Measurements from ENCODE around the gene RWDD1. TPM values are rescaled to one million over a fixed set of nuclear protein-coding genes. Genes with fewer than 3 reads are reported as not detected.
"Not testable (repeated sequence)": the region's sequence is repeated elsewhere in the genome, so short reads cannot be mapped to it uniquely, and the experiment has no call there.

The RWDD1 gene
- total and polyA plus RNA-seq, 2 experiments from 2014 or later: 37.2 to 70.7 TPM

DNA sequence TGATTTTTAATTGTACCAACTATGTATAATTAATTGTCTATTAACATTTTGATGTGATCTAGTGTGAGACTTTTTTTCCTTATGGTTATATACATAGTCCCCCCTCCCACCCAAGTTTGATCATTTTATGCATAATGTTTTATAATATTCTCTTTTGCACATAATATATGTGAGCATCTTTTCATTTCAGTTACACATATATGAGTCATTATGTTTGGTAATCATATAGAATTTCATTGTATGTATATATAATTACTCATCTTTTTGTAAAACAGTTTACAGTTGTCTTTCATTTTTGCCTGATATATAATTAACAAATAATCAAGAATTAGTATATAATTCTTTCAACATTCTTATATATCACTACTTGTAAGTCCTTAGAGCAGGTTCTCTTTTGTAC, 15.0 kb downstream of the RWDD1 start:
- TF ChIP-seq, protein P1, sequence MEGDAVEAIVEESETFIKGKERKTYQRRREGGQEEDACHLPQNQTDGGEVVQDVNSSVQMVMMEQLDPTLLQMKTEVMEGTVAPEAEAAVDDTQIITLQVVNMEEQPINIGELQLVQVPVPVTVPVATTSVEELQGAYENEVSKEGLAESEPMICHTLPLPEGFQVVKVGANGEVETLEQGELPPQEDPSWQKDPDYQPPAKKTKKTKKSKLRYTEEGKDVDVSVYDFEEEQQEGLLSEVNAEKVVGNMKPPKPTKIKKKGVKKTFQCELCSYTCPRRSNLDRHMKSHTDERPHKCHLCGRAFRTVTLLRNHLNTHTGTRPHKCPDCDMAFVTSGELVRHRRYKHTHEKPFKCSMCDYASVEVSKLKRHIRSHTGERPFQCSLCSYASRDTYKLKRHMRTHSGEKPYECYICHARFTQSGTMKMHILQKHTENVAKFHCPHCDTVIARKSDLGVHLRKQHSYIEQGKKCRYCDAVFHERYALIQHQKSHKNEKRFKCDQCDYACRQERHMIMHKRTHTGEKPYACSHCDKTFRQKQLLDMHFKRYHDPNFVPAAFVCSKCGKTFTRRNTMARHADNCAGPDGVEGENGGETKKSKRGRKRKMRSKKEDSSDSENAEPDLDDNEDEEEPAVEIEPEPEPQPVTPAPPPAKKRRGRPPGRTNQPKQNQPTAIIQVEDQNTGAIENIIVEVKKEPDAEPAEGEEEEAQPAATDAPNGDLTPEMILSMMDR (IDR thresholded peaks at IDR 0.05; ENCODE audit: low read depth, low read length): no peak
- no peak for DNase-seq (ENCODE audit: low read depth in 1 of 2, low spot score in 1 of 2)
- no peak overlapping the region for H3K27ac ChIP-seq
- no peak overlapping the region for H3K4me3 ChIP-seq
- H3K36me3 ChIP-seq: peaks cover 61% of the 10 kb centered on the region
- no peaks in the 10 kb centered on the region for H3K27me3 ChIP-seq
- H3K9me3 ChIP-seq (ENCODE audit: low read depth): no peaks in the 10 kb centered on the region
- H3K4me1 ChIP-seq (ENCODE audit: low read depth): no peaks in the 10 kb centered on the region

DNA sequence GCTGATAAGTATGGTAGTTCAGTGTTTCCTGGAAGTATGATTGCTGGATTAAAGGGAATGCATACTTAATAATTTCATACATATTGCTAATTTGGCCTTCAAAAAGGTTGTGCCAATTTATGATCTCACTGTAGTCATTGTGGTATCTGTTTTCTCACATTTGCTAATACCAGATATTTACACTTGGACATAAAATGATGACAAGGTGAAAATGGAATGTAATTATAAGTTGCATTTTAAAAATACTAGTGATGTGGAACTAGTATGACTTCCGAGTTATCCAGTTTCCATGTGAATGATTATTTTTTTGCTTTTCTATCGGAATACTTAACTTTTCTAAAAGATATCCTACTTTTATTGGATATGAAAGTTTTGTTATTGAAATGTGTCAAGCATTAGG, 15.4 kb downstream of the RWDD1 start:
- no peak overlapping the region for H3K27ac ChIP-seq
- no peaks in the 10 kb centered on the region for H3K4me1 ChIP-seq (ENCODE audit: low read depth)
- no peak overlapping the region for H3K4me3 ChIP-seq
- no peaks in the 10 kb centered on the region for H3K9me3 ChIP-seq (ENCODE audit: low read depth)
- TF ChIP-seq, protein P1 (IDR thresholded peaks at IDR 0.05; ENCODE audit: low read depth, low read length): no peak
- no peaks in the 10 kb centered on the region for H3K27me3 ChIP-seq
- DNase-seq (ENCODE audit: low read depth in 1 of 2, low spot score in 1 of 2): no peak
- peaks cover 61% of the 10 kb centered on the region for H3K36me3 ChIP-seq

DNA sequence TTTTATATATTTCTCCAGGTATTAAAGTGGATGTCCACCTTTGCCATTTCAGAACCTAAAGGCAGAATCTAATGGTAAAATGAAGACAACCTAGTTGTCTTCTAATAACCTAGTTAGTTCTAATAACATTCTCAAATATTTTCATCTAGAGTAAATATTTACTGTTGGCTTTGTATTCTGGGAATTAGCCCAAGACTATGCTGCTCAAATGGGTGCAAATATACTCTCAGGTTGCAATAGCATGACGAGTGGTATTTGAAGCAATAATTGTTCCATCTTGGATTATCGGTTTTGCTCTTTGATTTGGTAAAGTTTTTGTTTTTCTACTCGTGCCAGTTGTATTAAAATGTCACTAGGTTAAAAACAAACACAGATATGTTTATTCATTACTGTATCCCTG, 23.9 kb downstream of the RWDD1 start:
- TF ChIP-seq, protein P1 (IDR thresholded peaks at IDR 0.05; ENCODE audit: low read depth, low read length): no peak
- H3K27ac ChIP-seq: no peak overlapping the region
- no peaks in the 10 kb centered on the region for H3K9me3 ChIP-seq (ENCODE audit: low read depth)
- no peaks in the 10 kb centered on the region for H3K4me1 ChIP-seq (ENCODE audit: low read depth)
- peaks cover 38% of the 10 kb centered on the region for H3K36me3 ChIP-seq
- DNase-seq (ENCODE audit: low read depth in 1 of 2, low spot score in 1 of 2): no peak
- H3K4me3 ChIP-seq: no peak overlapping the region
- no peaks in the 10 kb centered on the region for H3K27me3 ChIP-seq

DNA sequence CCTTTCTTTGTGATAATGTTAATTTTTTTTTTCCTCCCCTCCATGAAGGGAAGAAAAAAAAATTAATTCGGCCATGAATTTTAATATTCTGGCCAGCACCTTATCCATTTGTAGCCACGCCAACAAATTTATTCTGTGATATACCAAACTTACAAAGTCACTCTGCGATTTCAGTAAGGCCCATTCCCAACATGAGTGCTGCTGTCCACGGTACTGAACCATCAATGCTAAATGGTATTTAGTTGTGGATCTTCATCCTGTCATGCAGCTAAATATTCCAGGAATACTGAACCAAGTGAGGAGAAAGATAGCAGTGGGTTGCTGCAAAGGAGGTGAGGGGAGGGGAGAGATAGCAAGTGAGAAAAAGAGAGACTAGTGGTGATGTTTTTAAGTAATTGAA, 25.5 kb downstream of the RWDD1 start:
- no peaks in the 10 kb centered on the region for H3K4me1 ChIP-seq (ENCODE audit: low read depth)
- no peaks in the 10 kb centered on the region for H3K9me3 ChIP-seq (ENCODE audit: low read depth)
- TF ChIP-seq, protein P1 (IDR thresholded peaks at IDR 0.05; ENCODE audit: low read depth, low read length): no peak
- H3K4me3 ChIP-seq: no peak overlapping the region
- no peak overlapping the region for H3K27ac ChIP-seq
- H3K27me3 ChIP-seq: no peaks in the 10 kb centered on the region
- peaks cover 22% of the 10 kb centered on the region for H3K36me3 ChIP-seq
- DNase-seq (ENCODE audit: low read depth in 1 of 2, low spot score in 1 of 2): peak; percentile 52 to 70

DNA sequence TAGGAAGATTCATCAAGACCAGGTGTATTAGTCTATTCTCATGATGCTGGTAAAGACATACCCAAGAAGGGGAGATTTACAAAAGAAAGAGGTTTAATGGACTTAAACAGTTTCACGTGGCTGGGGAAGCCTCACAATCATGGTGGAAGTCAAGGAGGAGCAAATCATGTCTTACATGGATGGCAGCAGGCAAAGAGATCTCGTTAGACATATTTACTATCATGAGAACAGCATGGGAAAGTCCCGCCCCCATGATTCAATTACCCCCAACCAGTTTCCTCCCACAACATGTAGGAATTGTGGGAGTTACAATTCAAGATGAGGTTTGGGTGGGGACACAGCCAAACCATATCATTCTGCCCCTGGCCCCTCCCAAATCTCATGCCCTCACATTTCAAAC, 32.6 kb downstream of the RWDD1 start:
- H3K36me3 ChIP-seq; H3K27ac ChIP-seq; H3K4me3 ChIP-seq; H3K4me1 ChIP-seq (ENCODE audit: low read depth); DNase-seq (ENCODE audit: low read depth in 1 of 2, low spot score in 1 of 2); H3K9me3 ChIP-seq (ENCODE audit: low read depth); H3K27me3 ChIP-seq: not testable (repeated sequence)

DNA sequence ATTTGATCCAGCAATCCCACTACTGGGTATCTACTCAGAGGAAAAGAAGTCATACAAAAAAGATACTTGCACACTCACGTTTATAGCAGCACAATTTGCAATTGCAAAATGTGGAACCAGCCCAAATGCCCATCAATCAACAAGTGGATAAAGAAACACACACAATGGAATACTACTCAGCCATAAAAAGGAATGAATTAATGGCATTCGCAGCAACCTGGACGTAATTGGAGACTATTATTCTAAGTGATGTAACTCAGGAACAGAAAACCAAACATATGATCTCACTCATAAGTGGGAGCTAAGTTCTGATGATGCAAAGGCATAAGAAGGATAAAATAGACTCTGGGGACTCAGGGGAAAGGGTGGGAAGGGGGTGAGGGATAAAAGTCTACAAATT, 33.6 kb downstream of the RWDD1 start:
- not testable (repeated sequence) for H3K27me3 ChIP-seq; H3K4me3 ChIP-seq; DNase-seq (ENCODE audit: low read depth in 1 of 2, low spot score in 1 of 2); H3K36me3 ChIP-seq; H3K9me3 ChIP-seq (ENCODE audit: low read depth); H3K4me1 ChIP-seq (ENCODE audit: low read depth); H3K27ac ChIP-seq

DNA sequence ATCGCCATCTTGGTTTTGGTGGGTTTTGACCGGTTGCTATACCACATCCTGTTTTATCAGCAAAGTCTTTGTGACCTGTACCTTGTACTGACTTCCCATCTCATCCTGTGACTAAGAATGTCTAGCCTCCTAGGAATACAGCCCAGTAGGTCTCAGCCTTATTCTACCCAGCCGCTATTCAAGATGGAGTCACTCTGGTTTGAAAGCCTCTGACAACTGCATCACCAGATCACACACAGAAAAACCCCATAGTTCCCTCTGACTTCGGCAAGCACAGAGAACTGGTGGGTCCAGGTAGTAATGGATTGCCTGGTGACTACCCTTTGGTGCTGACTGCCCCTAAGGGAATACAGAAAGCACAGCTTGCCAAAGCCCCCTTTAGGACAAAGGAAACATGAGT, 34.6 kb downstream of the RWDD1 start:
- TF ChIP-seq, protein P1 (IDR thresholded peaks at IDR 0.05; ENCODE audit: low read depth, low read length): no peak
- Histone ChIP-seq H3K27ac (no peak overlapping the region), H3K9me3 (ENCODE audit: low read depth) (no peaks in the 10 kb centered on the region), H3K4me3 (no peak overlapping the region), H3K36me3 (no peaks in the 10 kb centered on the region), H3K4me1 (ENCODE audit: low read depth) (no peaks in the 10 kb centered on the region), H3K27me3 (no peaks in the 10 kb centered on the region)
- DNase-seq (ENCODE audit: low read depth in 1 of 2, low spot score in 1 of 2): no peak
